ENCODE results near the gene SLC25A24.
"Not testable (repeated sequence)": the region's sequence is repeated elsewhere in the genome, so short reads cannot be mapped to it uniquely, and the experiment has no call there.

Gene SLC25A24

GRCh38 chr1:108132367-108132766, 67.8 kb downstream of the SLC25A24 start:
- DNase-seq: not testable (repeated sequence)

- DNase-seq: not testable (repeated sequence)
Measured at GRCh38 chr1:108131281-108131680, 68.9 kb downstream of the SLC25A24 start.

GRCh38 chr1:108130794-108131193, 69.3 kb downstream of the SLC25A24 start:
- no peak for DNase-seq

- no peak for DNase-seq
Measured at GRCh38 chr1:108129999-108130398, 70.1 kb downstream of the SLC25A24 start.

GRCh38 chr1:108125312-108126138, 74.6 kb downstream of the SLC25A24 start:
- peak; percentile 73 for DNase-seq

- no peak for DNase-seq
Measured at GRCh38 chr1:108124622-108125311, 75.4 kb downstream of the SLC25A24 start.

GRCh38 chr1:108124023-108124422, 76.1 kb downstream of the SLC25A24 start:
- DNase-seq: no peak

- DNase-seq: no peak
Measured at GRCh38 chr1:108121358-108122143, 78.6 kb downstream of the SLC25A24 start.

GRCh38 chr1:108120163-108120562, 80.0 kb downstream of the SLC25A24 start:
- no peak for DNase-seq

- no peak for DNase-seq
Measured at GRCh38 chr1:108119500-108119899, 80.6 kb downstream of the SLC25A24 start.

- DNase-seq: no peak
Measured at GRCh38 chr1:108117945-108118902, 81.9 kb downstream of the SLC25A24 start.

GRCh38 chr1:108117237-108117636, 82.9 kb downstream of the SLC25A24 start:
- no peak for DNase-seq

GRCh38 chr1:108114033-108114599, 86.0 kb downstream of the SLC25A24 start:
- no peak for DNase-seq

- no peak for DNase-seq
Measured at GRCh38 chr1:108113496-108113895, 86.6 kb downstream of the SLC25A24 start.

- no peak for DNase-seq
Measured at GRCh38 chr1:108109295-108109973, 90.7 kb downstream of the SLC25A24 start.

- DNase-seq: no peak
Measured at GRCh38 chr1:108108119-108108518, 92.0 kb downstream of the SLC25A24 start.

GRCh38 chr1:108107658-108108057, 92.5 kb downstream of the SLC25A24 start:
- no peak for DNase-seq

- DNase-seq: no peak
Measured at GRCh38 chr1:108106775-108107174, 93.4 kb downstream of the SLC25A24 start.

- no peak for DNase-seq
Measured at GRCh38 chr1:108100148-108100547, 100.0 kb downstream of the SLC25A24 start.

GRCh38 chr1:108097018-108097417, 103.1 kb downstream of the SLC25A24 start:
- no peak for DNase-seq

- DNase-seq: no peak
Measured at GRCh38 chr1:108096089-108096488, 104.1 kb downstream of the SLC25A24 start.

Measured in activated CD4-positive, alpha-beta T cell treated with anti-CD3 and anti-CD28 coated beads, Interleukin-2, amount 50 U/mL, for 16 hours (primary cell).